IMR-90 (cell line): ENCODE measurements around the gene CHPF. TPM values are rescaled to one million over a fixed set of nuclear protein-coding genes. Genes with fewer than 3 reads are reported as not detected.

Source experiments
- CHD1 ChIP-seq: IDR thresholded peaks from 2 replicates; pipeline ENCODE4 v1.6.1; 2012; ENCODE audit warnings: low read depth, low read length, improper control_type of control experiment
- CTCF ChIP-seq: conservative IDR thresholded peaks from 2 replicates; pipeline ENCODE4 v1.5.1; 2012; ENCODE audit warnings: mild to moderate bottlenecking, low read depth, low read length, improper control_type of control experiment
- RFX5 ChIP-seq: IDR thresholded peaks from 2 replicates; pipeline ENCODE4 v1.8.0; 2012; ENCODE audit warnings: low read depth, mild to moderate bottlenecking, low read length, moderate library complexity
- polyA plus RNA-seq, 3 experiments: library from polyadenylated mRNA; depleted of rRNA; stranded (reverse); fragments of >200 nt; gene quantifications; 2 replicates each; pipeline ENCODE4 v1.2.3, GENCODE V29; 2012; ENCODE audit warnings: low replicate concordance in 1 of 3
- total RNA-seq: library from RNA; depleted of rRNA; stranded (reverse); fragments of >200 nt; gene quantifications from 2 replicates; pipeline ENCODE4 v1.2.3, GENCODE V29; 2012

CHPF gene
- total and polyA plus RNA-seq, 2 of the 4 experiments (the other 2 are of a cell fraction), result 24.0 to 115 TPM

DNA sequence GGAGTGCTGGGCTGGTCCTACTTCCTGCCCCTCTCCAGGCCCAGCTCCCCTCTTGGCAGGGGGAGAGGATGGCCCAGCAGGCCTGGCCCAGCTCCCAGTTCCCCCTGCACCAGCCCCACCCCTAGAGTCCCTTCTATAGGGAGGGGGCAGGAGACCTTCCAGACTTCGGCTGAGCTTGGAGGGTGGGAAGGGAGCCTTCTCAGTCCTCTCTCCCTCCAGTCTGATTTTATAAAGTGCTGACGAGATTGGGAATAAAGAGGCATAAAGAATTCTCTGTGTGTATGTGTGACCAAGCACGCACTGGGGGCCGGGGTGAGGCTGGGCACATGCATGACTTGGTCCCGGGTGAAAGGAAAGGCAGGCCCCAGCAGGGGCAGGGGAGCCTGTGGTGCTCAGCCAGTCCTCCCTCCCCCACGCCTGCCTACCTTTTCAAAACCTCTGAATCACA, 5.1 kb downstream of the CHPF start (continued):
- no peak for TF ChIP-seq CTCF
- no peak for TF ChIP-seq RFX5
- no peak for TF ChIP-seq CHD1
